HG02981 (cell line): Measurements from ENCODE around the gene NT5C2.

Source experiments
- ATAC-seq: cut with Tn5 transposase; IDR thresholded peaks from one replicate; pipeline ENCODE4 v1.9.1; 2021; ENCODE audit warnings: mild to moderate bottlenecking, moderate library complexity; ENCODE audit not compliant: unreplicated experiment

Gene NT5C2

DNA sequence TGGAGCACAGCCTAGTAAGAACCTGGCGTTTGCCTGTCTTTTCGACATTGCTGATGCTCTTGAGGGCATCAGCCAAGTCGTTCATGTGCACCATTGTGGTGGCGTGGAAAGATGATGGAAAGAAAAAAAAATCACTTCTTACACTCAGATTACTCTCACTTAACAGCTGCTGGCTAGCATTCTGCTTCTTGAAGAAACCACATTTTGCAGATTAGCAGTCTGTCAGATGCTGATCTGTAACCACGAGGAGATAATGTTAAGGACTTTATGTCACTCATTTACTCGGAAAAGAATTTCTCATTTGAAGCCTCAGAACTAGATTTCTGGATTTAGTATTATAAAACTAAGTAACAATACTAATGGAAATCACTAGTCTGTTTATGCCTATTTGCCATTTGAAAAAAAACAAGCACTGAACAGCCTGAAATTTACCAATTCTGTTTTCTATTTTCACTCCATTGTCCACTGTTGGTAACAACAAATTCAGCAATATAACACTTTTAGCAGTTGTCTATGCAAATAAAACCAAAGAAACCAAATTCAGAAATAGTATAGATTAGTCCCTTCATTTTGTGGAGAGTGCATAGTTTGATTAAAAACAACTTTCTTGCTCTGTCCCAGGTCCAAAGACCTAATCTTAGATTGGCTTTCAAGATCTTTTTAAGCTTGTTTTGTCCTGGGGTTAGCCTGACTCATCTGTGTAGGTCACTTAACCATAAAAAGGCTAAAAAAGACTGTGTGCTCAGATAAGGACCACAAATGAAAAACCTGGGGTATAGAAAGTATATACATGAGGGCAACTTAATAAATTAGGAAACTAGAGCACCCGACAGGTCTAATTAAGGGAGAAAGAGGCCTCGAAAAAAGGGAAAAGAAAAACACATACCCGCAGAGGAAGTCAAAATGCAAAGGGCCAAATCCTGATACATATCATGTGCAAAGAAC lies 67.5 kb downstream of the NT5C2 start:
- peak; percentile 89 for ATAC-seq

DNA sequence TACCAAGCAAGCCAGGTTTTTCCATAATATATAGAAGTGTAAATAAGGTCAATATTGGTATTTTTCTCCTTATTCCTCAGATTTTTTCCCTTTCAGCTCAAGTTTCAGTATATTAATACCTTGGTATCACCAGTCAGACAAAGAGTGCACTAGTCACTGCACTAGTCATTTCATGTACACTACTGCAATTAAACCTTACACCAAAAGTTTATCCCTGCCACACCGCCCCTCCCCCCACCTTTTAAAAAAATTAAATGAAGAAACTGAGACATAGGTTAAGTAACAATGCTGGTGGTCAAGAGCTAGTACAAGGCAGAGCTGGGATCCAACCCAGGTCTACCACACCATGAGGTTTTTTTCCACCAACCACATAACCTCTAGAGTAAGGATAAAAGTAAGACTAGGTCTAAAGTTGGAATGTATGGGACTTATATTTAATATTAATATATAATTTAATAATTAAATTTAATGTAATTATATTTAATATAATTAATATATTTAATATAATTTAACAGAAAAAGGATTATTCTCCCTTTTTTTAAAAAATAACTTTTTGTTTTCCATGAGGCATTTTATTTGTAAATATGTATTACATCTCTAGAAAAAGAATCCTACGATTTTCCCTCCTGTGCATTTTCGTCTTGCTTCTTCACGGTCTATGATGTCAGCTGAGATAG lies 68.5 kb downstream of the NT5C2 start:
- no peak for ATAC-seq

DNA sequence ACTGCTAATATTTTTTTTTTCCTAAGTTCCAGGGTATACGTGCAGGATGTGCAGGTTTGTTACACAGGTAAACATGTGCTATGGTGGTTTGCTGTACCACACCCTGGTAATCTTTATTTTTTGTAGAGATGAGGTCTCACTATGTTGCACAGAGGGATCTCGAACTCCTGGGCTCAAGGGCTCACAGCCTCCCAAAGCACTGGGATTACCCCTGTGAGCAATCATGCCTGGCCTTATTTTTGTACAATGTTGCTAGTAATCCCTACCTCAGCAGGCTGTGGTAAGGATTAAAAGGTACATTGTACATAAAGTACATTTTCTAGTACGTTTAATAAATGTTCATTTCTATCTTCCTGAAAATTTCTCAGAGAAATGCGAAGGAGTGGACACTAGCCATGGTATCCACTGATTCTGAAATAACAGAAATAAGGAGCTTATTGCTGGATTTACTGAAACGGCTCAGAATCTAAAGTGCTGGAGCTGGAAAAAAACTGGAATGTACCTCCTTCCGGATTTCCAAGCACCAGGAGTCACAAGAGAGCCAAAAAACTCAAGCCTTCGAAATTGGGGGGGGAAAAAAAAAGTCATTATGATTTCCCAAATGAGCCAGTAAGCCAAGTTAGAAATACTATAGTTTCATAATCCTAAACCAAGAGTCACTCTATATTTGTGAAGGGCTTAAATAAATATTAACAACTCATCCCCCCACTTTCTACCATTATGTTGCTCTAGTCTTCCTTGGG lies 69.6 kb downstream of the NT5C2 start:
- ATAC-seq: no peak

DNA sequence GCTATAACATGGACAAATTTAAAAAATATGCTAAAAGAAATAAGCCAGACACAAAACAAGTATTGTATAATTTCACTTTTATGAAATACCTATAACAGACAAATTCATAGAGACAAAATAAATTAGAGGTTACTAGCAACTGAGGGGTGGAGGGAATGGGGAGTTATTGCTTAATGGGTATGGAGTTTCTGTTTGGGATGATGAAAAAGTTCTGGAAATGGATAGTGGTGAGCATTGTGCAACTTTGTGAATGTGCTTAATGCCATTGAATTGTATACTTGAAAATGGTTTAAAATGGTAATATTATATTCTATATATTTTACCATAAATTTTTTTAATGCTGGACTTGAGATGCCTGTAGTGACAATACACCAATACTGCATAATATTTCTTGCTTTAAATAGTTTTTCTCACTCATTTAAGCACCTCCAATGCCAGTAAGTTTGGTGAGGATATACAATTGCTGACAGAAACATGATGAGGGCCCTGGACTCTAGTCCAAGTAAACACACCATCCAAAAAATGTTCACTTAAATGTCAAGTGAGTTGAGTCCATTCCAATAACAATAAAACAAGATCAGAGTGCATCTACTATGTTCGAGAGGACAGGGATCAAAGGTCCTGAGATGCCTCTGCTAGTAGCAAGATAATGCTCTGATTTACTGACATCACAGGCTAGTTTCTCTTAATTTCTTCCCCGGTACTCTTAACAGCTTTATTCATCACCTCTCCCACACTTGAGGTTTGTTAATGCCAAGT lies 71.9 kb downstream of the NT5C2 start:
- no peak for ATAC-seq

- ATAC-seq: no peak
Observed at GRCh38 chr10:103120546-103120945, 72.5 kb downstream of the NT5C2 start.

- no peak for ATAC-seq
Observed at GRCh38 chr10:103117247-103117646, 75.8 kb downstream of the NT5C2 start.

DNA sequence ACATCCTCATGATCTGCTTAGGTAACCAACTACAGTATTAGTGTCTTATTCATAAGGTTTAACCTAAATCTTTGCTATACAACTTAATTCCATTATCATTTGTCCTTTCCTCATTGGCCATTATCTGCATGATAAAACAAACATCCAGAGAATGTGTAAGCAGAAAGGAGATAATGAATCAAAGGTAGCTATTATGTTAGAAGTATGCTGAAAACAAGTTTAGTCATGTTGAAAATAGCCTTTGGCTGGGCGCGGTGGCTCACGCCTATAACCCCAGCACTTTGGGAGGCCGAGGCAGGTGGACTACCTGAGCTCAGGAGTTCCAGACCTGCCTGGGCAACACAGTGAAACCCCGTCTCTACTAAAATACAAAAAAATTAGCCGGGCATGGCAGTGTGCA lies 78.2 kb downstream of the NT5C2 start:
- no peak for ATAC-seq

- peak; percentile 68 for ATAC-seq
Observed at GRCh38 chr10:103111918-103112877, 80.9 kb downstream of the NT5C2 start.

GRCh38 chr10:103111031-103111917 lies 81.8 kb downstream of the NT5C2 start:
- ATAC-seq: peak; percentile 66

DNA sequence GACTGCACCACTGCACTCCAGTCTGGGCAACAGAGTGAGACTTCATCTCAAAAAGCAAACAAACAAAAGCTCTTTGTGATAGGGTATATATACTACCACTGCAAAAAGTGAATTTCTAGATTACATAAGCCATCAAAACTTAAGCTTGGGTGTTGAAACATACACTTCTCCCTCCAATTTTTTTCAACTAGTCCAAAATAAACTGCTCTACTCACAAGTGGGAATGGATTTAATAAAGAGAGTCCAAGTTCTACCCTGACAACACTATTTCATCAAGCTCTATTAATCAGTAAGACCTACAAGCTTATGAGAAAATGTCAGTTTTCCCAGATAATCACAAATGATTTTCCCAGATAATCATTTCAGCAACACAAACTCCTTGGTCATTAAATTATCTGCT lies 82.7 kb downstream of the NT5C2 start:
- ATAC-seq: no peak

GRCh38 chr10:103109821-103110220 lies 83.3 kb downstream of the NT5C2 start:
- ATAC-seq: no peak

GRCh38 chr10:103106539-103106938 lies 86.5 kb downstream of the NT5C2 start:
- ATAC-seq: no peak

DNA sequence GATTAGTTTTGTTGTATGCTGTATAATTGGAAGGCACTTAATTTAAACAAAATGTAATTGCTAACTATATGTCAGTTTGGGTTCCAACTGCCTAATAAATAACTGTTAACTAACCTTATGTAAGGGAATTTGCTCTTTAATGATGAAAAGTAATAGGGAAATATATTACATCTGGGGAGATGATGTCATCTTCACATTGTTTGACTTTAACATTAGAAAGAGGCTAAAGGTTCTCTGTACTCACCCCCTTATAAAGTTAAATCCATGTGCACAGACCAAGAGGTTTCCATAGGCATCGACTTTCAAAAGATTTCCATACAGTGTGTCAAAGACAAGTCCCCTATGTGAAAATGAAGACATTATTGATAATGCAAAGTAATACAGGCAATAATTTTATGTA lies 87.6 kb downstream of the NT5C2 start:
- no peak for ATAC-seq

GRCh38 chr10:103104721-103105120 lies 88.4 kb downstream of the NT5C2 start:
- no peak for ATAC-seq

- no peak for ATAC-seq
Observed at GRCh38 chr10:103103989-103104388, 89.1 kb downstream of the NT5C2 start.

GRCh38 chr10:103102195-103102594 lies 90.9 kb downstream of the NT5C2 start:
- no peak for ATAC-seq

DNA sequence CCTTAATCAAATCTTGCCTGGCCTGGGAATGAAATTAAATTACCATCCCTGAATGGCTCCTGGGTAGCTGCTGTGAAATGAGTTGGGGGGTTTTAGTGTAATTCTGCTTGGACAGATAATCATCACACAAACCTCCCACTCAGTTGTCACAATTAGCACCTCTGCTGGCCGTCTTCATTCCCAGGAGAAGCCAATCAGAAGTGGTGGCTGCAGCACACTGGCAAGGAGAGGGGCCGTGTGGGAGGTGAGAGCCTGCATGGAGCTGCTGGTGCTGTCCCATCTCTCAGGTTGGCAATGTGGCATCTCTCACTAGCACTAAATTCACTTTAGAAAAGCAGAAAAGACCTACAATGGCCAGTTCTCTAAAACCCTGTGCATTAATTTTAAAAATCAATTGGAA lies 92.5 kb downstream of the NT5C2 start:
- no peak for ATAC-seq

- ATAC-seq: no peak
Observed at GRCh38 chr10:103098240-103098639, 94.8 kb downstream of the NT5C2 start.

DNA sequence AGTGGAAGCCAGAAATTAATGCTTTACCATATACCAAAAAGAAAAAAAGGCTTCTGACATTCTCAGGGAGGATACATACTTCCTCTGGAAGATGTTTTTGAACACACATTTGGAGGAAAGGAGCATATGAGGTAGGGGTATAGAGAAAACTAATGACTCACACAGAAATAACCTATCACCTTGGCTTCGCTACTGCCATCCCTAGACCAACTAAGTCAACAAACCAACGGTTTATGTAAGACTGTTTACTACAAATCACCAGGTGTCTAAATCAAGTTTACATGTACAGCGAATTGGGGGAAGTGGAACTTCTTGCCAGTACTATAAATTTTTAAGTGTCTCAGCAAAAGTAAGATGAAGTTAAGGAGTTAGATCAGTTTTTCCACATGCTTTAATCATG lies 96.9 kb downstream of the NT5C2 start:
- no peak for ATAC-seq
